Prostate gland (tissue), 2 donors: ENCODE data around the gene PSTPIP1. TPM values are rescaled to one million over a fixed set of nuclear protein-coding genes. Genes with fewer than 3 reads are reported as not detected.

ENCODE experiments used
- DNase-seq: peaks from one replicate; pipeline ENCODE4 v3.0.0-alpha.2; 2019; ENCODE audit warnings: low spot score
- H3K27ac ChIP-seq, 2 donors: fragments of 200-600 bp; sonication (generic); 2 replicates each; pipeline ENCODE4 v1.5.1; 2017 to 2019
- H3K27me3 ChIP-seq: fragments of 200-600 bp; sonication (generic); replicated peaks from 2 replicates; pipeline ENCODE4 v1.5.1; 2019; ENCODE audit not compliant: insufficient read depth
- H3K36me3 ChIP-seq, 2 donors: fragments of 200-600 bp; sonication (generic); 1 replicate in 1 of 2; 2 replicates in 1 of 2; pipeline versions ENCODE4 v1.5.1 to v1.8.1; 2017 to 2019
- H3K4me1 ChIP-seq: fragments of 200-600 bp; sonication (generic); replicated peaks from 2 replicates; pipeline ENCODE4 v1.5.1; 2019
- H3K4me3 ChIP-seq, 2 donors: fragments of 200-600 bp; sonication (generic); 2 replicates each; pipeline ENCODE4 v1.5.1; 2017 to 2019
- H3K9me3 ChIP-seq: fragments of 200-600 bp; sonication (generic); 2 replicates; pipeline ENCODE4 v1.5.1; 2017
- CTCF ChIP-seq, 4 experiments: fragments of 200-600 bp in 2 of 4; fragments of 450-650 bp in 2 of 4; sonication (generic) in 2 of 4; IDR thresholded peaks; 1 replicate in 3 of 4; 2 replicates in 1 of 4; pipeline ENCODE4 v1.5.1; 2016 to 2019; ENCODE audit warnings: antibody characterized with exemption in 4 of 4, mild to moderate bottlenecking in 2 of 4, moderate library complexity in 2 of 4
- POLR2A ChIP-seq: fragments of 450-650 bp; IDR thresholded peaks from one replicate; pipeline ENCODE4 v1.6.1; 2016; ENCODE audit warnings: antibody characterized with exemption, mild to moderate bottlenecking
- POLR2AphosphoS5 ChIP-seq: sonication (generic); formaldehyde crosslinking; IDR thresholded peaks from one replicate; pipeline ENCODE4 v1.6.1; 2017; ENCODE audit warnings: antibody characterized with exemption
- WGBS: methylation state at CpG from one replicate; pipeline ENCODE4 v1.1.5; 2018; 5-methylcytosine and 5-hydroxymethylcytosine counted together
- intact Hi-C: fragments of 100-400 bp; cut with DNase I; formaldehyde crosslinking; loops from one replicate; pipeline ENCODE4 v1.14.2; 2022
- total RNA-seq, 2 donors: library from RNA; depleted of rRNA; stranded (reverse); fragments of >200 nt; gene quantifications; one replicate each; pipeline ENCODE4 v1.1.0, GENCODE V29; 2016

PSTPIP1 gene
- total RNA-seq, 2 donors from 2014 or later = 2.1 to 7.0 TPM

- 85% methylated on average over 12 of the region's 12 CpGs for WGBS
- Histone ChIP-seq H3K27ac (no peak overlapping the region), H3K27me3 (peaks cover 3% of the 10 kb centered on the region), H3K4me1 (no peaks in the 10 kb centered on the region), H3K4me3 (no peak overlapping the region), H3K36me3 (no peaks in the 10 kb centered on the region), H3K9me3 (no peaks in the 10 kb centered on the region)
- no peak for DNase-seq
- TF ChIP-seq CTCF (IDR thresholded peaks at IDR 0.05) (no peak), POLR2AphosphoS5 (no peak), POLR2A (no peak)
- intact Hi-C loops = no loop called here
Measured at GRCh38 chr15:77027111-77027696, 32.3 kb downstream of the PSTPIP1 start.

- peaks cover 3% of the 10 kb centered on the region for H3K27me3 ChIP-seq
- no peak for DNase-seq
- H3K4me1 ChIP-seq = no peaks in the 10 kb centered on the region
- WGBS = 31% methylated on average over 22 of the region's 45 CpGs
- no peak overlapping the region for H3K27ac ChIP-seq
- no peaks in the 10 kb centered on the region for H3K36me3 ChIP-seq
- no peaks in the 10 kb centered on the region for H3K9me3 ChIP-seq
- intact Hi-C loops = no loop called here
- TF ChIP-seq CTCF (IDR thresholded peaks at IDR 0.05) (no peak), POLR2AphosphoS5 (no peak), POLR2A (no peak)
- H3K4me3 ChIP-seq = no peak overlapping the region
Measured at GRCh38 chr15:77027697-77028450, 32.9 kb downstream of the PSTPIP1 start.

- H3K9me3 ChIP-seq = no peaks in the 10 kb centered on the region
- intact Hi-C loops = no loop called here
- TF ChIP-seq CTCF (IDR thresholded peaks at IDR 0.05) = no peak
- 47% methylated on average over 22 of the region's 22 CpGs for WGBS
- no peak overlapping the region for H3K27ac ChIP-seq
- no peaks in the 10 kb centered on the region for H3K4me1 ChIP-seq
- H3K4me3 ChIP-seq = no peak overlapping the region
- H3K36me3 ChIP-seq = no peaks in the 10 kb centered on the region
- DNase-seq = no peak
- peaks cover 3% of the 10 kb centered on the region for H3K27me3 ChIP-seq
Measured at GRCh38 chr15:77028451-77029165, 33.7 kb downstream of the PSTPIP1 start.

GRCh38 chr15:77029166-77030047 lies 34.5 kb downstream of the PSTPIP1 start:
- Histone ChIP-seq H3K36me3 (no peaks in the 10 kb centered on the region), H3K27ac (no peak overlapping the region), H3K4me1 (no peaks in the 10 kb centered on the region), H3K4me3 (no peak overlapping the region), H3K27me3 (peaks cover 3% of the 10 kb centered on the region), H3K9me3 (no peaks in the 10 kb centered on the region)
- no peak for DNase-seq
- 83% methylated on average over 21 of the region's 21 CpGs for WGBS
- intact Hi-C loops = no loop called here
- TF ChIP-seq POLR2A = no peak
- no peak for TF ChIP-seq CTCF (IDR thresholded peaks at IDR 0.05)
- TF ChIP-seq POLR2AphosphoS5 = no peak
